GM10266 (cell line): ENCODE data around the gene GALNT10.

Source experiments
- DNase-seq: peaks from one replicate; pipeline ENCODE4 v3.0.0; 2012; ENCODE audit errors: extremely low spot score
- TF ChIP-seq, protein P1 (sequence below): IDR thresholded peaks from 2 replicates; pipeline ENCODE4 v1.5.1; 2012; ENCODE audit warnings: mild to moderate bottlenecking, low read depth; ENCODE audit not compliant: control insufficient read depth, insufficient read depth; ENCODE audit errors: missing control alignments

GALNT10 gene

DNA sequence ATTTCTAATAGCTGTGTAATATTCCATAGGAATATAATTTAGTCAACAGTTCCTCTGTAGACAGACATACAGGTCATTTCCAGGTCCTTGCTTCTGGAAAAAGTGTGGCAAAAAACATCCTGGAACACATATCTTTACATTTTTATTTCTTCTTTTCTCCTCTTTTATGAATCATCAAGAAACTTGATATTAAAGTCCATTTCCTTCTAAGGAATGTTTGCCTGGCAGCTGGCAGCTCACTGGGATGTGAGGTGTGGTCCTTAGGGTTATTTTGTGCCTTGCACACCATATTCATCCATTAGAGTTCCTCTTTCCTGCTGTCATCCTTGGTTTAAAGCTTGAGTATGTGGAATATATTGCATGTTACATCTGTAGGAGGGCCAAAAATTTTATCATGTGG is 122.0 kb downstream of the GALNT10 start:
- DNase-seq: no peak
- TF ChIP-seq, protein P1, sequence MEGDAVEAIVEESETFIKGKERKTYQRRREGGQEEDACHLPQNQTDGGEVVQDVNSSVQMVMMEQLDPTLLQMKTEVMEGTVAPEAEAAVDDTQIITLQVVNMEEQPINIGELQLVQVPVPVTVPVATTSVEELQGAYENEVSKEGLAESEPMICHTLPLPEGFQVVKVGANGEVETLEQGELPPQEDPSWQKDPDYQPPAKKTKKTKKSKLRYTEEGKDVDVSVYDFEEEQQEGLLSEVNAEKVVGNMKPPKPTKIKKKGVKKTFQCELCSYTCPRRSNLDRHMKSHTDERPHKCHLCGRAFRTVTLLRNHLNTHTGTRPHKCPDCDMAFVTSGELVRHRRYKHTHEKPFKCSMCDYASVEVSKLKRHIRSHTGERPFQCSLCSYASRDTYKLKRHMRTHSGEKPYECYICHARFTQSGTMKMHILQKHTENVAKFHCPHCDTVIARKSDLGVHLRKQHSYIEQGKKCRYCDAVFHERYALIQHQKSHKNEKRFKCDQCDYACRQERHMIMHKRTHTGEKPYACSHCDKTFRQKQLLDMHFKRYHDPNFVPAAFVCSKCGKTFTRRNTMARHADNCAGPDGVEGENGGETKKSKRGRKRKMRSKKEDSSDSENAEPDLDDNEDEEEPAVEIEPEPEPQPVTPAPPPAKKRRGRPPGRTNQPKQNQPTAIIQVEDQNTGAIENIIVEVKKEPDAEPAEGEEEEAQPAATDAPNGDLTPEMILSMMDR: no peak

DNA sequence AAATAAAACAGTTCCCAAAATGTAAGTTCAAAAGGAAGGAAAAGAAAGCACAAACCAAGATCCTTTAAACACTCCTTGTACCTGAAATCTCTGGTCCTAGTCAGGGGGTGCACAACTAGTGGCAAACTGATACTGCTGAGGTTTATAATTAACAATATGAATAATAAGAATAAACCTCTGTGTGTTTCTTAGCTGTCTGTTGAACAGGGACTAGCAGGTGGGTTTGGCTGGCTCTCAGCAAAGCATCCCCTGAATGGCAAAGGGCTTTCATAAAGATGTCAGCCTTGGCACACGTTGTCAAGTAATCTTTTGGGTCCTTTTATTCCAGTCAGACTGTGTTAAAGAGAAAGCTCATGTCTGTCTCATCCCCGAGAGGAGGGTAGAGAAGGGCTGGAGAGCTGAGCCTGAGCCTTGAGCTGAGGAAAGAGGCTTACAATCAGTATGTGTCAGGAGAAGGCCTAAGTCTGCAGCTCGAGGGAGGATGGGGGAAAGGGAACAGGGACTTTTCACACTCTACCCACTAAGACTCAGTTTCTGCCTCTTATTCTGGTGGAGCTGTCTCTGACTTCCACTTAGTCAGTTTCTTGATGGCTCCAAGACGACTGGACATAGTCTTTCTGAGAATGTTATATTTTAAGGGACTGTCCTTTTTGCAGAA is 123.0 kb downstream of the GALNT10 start:
- TF ChIP-seq, protein P1: no peak
- no peak for DNase-seq

GRCh38 chr5:154315196-154315595 is 124.7 kb downstream of the GALNT10 start:
- TF ChIP-seq, protein P1: no peak
- DNase-seq: no peak

DNA sequence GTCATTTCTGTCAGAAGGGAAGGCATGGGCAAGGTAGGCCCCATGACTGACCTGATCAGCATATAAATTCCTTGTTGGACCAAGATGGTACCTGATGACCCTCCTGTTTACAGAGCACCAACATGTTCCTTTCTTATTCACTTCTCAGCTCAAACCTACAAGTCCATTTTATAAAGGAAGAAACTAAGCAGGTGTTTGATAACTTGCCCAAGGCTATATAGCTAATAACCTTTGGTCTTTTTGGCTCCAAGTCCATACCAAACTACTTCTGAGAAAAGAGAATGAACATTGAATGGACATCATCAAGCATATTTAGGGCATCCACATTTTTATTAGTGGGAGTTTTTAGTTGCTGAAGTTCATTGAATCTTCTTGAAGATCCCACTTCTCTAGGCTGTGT is 125.2 kb downstream of the GALNT10 start:
- no peak for DNase-seq

GRCh38 chr5:154316223-154316935 is 125.8 kb downstream of the GALNT10 start:
- TF ChIP-seq, protein P1: no peak
- no peak for DNase-seq

More for the DNA sequence above, 125.2 kb downstream of the GALNT10 start:
- TF ChIP-seq, protein P1: no peak

DNA sequence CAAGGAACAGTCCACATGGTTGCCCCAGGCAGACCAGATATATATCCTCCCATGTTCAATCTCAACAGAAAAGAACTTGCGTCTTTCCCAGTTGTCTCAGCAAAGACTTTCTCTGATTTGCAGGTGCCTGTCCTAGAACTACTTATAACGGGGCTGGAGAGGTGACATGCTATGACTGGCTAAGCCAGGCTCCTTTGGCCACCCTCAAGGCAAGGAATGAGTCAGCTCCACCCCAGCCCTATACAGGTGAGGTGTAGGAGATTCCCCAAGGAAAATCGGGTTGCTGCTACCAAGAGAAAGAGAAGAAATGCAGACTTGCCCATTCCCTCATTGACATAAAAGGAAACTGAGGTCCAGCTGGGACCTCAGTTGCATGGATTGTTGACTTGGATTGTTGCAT is 127.4 kb downstream of the GALNT10 start:
- TF ChIP-seq, protein P1: no peak
- DNase-seq: no peak

DNA sequence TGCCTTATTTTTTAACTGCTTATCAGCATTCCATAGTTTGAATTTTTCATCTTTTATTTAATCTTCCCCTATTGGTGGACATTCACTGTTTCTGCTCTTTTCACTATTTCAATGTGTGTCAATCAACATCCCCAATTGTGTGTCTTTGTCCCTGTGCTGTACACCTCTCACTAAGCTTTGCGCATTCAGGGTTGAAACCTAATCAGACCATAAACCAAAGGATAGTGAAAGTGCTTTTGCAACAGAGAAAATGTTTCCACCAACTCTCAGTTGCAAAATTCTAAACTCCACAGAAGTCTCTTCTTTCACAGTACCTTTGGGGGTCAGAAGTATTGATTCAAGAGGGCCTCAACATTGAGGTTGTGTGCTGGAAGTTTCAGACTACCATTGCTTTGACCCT is 128.2 kb downstream of the GALNT10 start:
- TF ChIP-seq, protein P1: no peak
- DNase-seq: no peak
